Lung (tissue), 12 donors: Measurements from ENCODE around the gene CD247. TPM values are rescaled to one million over a fixed set of nuclear protein-coding genes. Genes with fewer than 3 reads are reported as not detected.
A peak's percentile ranks its signal among the peaks of the same experiment; 100 is the strongest.

Experiments used
- ATAC-seq: fragments of 200-7000 bp; cut with Tn5 transposase; one replicate; pipeline ENCODE4 v1.9.1; 2020; ENCODE audit warnings: moderate number of reproducible peaks; ENCODE audit not compliant: insufficient read depth, low FRiP score
- DNase-seq, 3 donors: peaks; one replicate each; pipeline ENCODE4 v3.0.0-alpha.2; 2013 to 2017
- H3K27ac ChIP-seq, 2 donors: one replicate each; pipeline ENCODE4 v1.5.1; 2013; ENCODE audit warnings: mild to moderate bottlenecking in 2 of 2, moderate library complexity in 2 of 2, control low read depth in 1 of 2, inconsistent platforms in 1 of 2, low read depth in 1 of 2, low read length in 1 of 2
- H3K27me3 ChIP-seq, 3 donors: one replicate each; pipeline ENCODE4 v1.5.1; 2013; ENCODE audit warnings: low read length in 2 of 3; ENCODE audit not compliant: control insufficient read depth in 3 of 3, insufficient read depth in 3 of 3
- H3K36me3 ChIP-seq, 4 donors: one replicate each; pipeline ENCODE4 v1.5.1; 2013; ENCODE audit warnings: low read length in 4 of 4, mild to moderate bottlenecking in 1 of 4, moderate library complexity in 1 of 4; ENCODE audit not compliant: control insufficient read depth in 4 of 4, insufficient read depth in 4 of 4
- H3K4me1 ChIP-seq, 5 donors: one replicate each; pipeline ENCODE4 v1.5.1; 2013; ENCODE audit warnings: low read length in 5 of 5, mild to moderate bottlenecking in 2 of 5, moderate library complexity in 1 of 5; ENCODE audit not compliant: control insufficient read depth in 5 of 5, insufficient read depth in 5 of 5
- H3K4me3 ChIP-seq: one replicate; pipeline ENCODE4 v1.5.1; 2013; ENCODE audit warnings: mild to moderate bottlenecking, control low read depth, moderate library complexity
- H3K9ac ChIP-seq, 2 donors: one replicate each; pipeline ENCODE4 v1.5.1; 2013; ENCODE audit warnings: low read length in 2 of 2, control low read depth in 1 of 2; ENCODE audit not compliant: insufficient read depth in 1 of 2
- H3K9me3 ChIP-seq, 4 donors: one replicate each; pipeline ENCODE4 v1.5.1; 2013; ENCODE audit warnings: low read length in 3 of 4, mild to moderate bottlenecking in 1 of 4, moderate library complexity in 1 of 4; ENCODE audit not compliant: control insufficient read depth in 4 of 4, insufficient read depth in 3 of 4
- CTCF ChIP-seq: IDR thresholded peaks from 2 replicates; pipeline ENCODE4 v1.5.1; 2012; ENCODE audit warnings: mild to moderate bottlenecking; ENCODE audit errors: control extremely low read depth, extremely low read depth
- WGBS, 2 donors: extraction: QIAGEN DNeasy Blood & Tissue Kit; methylation state at CpG; one replicate each; pipeline ENCODE4 v1.1.7; 2013; 5-methylcytosine and 5-hydroxymethylcytosine counted together
- polyA plus RNA-seq, 2 donors: library from polyadenylated mRNA; stranded (reverse); fragments of 200-250 nt; gene quantifications; one replicate each; pipeline ENCODE4 v1.2.1, GENCODE V29; 2013
- total RNA-seq, 2 donors: library from RNA; depleted of rRNA in 1 of 2; stranded (reverse); fragments of >200 nt in 1 of 2; gene quantifications; one replicate each; pipeline ENCODE4 v1.2.1, GENCODE V29; 2014 to 2021
- donor health status: control.
- donor health status: control.
- donor health status: Bipolar disorder and iron deficiency.
- donor health status: healthy.
- donor health status: DM: yes; HTN: yes; CAD: no.

The CD247 gene
- total and polyA plus RNA-seq, 4 donors, result 3.4 to 5.9 (median 3.8) TPM

GRCh38 chr1:167486090-167486824 is 32.1 kb downstream of the CD247 start:
- peak in 2 of 3 donors; percentile 24 to 50 for DNase-seq
- H3K36me3 ChIP-seq, result no peaks in the 10 kb centered on the region
- H3K9ac ChIP-seq, result no peak overlapping the region
- 68 to 74% methylated on average over 15 of the region's 15 CpGs for whole genome bisulfite sequencing, 2 donors
- ATAC-seq, result peak; percentile 9
- H3K4me1 ChIP-seq, result peaks cover 0 to 14% (median 4%) of the 10 kb centered on the region in 5 donors
- no peak for TF ChIP-seq CTCF
- H3K9me3 ChIP-seq, result no peaks in the 10 kb centered on the region
- peak overlapping the region in 1 of 2 donors; percentile 27 for H3K27ac ChIP-seq
- no peak overlapping the region for H3K4me3 ChIP-seq
- H3K27me3 ChIP-seq, result no peaks in the 10 kb centered on the region

GRCh38 chr1:167484726-167485502 is 33.4 kb downstream of the CD247 start:
- Histone ChIP-seq H3K4me1 (peaks cover 0 to 14% (median 4%) of the 10 kb centered on the region in 5 donors), H3K9ac (no peak overlapping the region), H3K9me3 (no peaks in the 10 kb centered on the region), H3K4me3 (no peak overlapping the region), H3K36me3 (no peaks in the 10 kb centered on the region), H3K27me3 (no peaks in the 10 kb centered on the region), H3K27ac (no peak overlapping the region)
- DNase-seq, result no peak
- WGBS, 2 donors, result 87 to 96% methylated on average over 12 of the region's 12 CpGs
- no peak for ATAC-seq
- no peak for TF ChIP-seq CTCF

- peaks cover 0 to 4% (median 3%) of the 10 kb centered on the region in 5 donors for H3K4me1 ChIP-seq
- H3K4me3 ChIP-seq, result no peak overlapping the region
- H3K9ac ChIP-seq, result no peak overlapping the region
- ATAC-seq (no peak), DNase-seq (no peak)
- 74 to 81% methylated on average over 7 of the region's 7 CpGs for WGBS, 2 donors
- H3K27me3 ChIP-seq, result no peaks in the 10 kb centered on the region
- no peak overlapping the region for H3K27ac ChIP-seq
- no peaks in the 10 kb centered on the region for H3K36me3 ChIP-seq
- no peak for TF ChIP-seq CTCF
- H3K9me3 ChIP-seq, result no peaks in the 10 kb centered on the region
Observed at GRCh38 chr1:167483790-167484189, 34.5 kb downstream of the CD247 start.
